Lower leg skin (tissue), 3 donors: ENCODE data around the gene CA5A.

Experiments used
- CTCF ChIP-seq, 3 donors: fragments of 450-650 bp; IDR thresholded peaks; one replicate each; pipeline ENCODE4 v1.5.1; 2016; ENCODE audit warnings: antibody characterized with exemption in 3 of 3, mild to moderate bottlenecking in 3 of 3, moderate library complexity in 2 of 3
- POLR2A ChIP-seq, 2 donors: fragments of 450-650 bp; IDR thresholded peaks; one replicate each; pipeline ENCODE4 v1.6.1; 2016 to 2017; ENCODE audit warnings: antibody characterized with exemption in 2 of 2, mild to moderate bottlenecking in 1 of 2, moderate library complexity in 1 of 2

GRCh38 chr16:87914812-87915211 is 21.5 kb downstream of the CA5A start:
- no peak for TF ChIP-seq CTCF (IDR thresholded peaks at IDR 0.05)
- TF ChIP-seq POLR2A (IDR thresholded peaks at IDR 0.05) = no peak
